Stimulated activated CD8-positive, alpha-beta memory T cell treated with anti-CD3 and anti-CD28 coated beads, Interleukin-4, amount 100 ng/mL, for 48 hours (primary cell): ENCODE results near the gene PDXK.
A peak's percentile ranks its signal among the peaks of the same experiment; 100 is the strongest.

Experiments used
- DNase-seq: peaks from one replicate; pipeline ENCODE4 v3.0.0-alpha.2; 2020

Gene PDXK

DNA sequence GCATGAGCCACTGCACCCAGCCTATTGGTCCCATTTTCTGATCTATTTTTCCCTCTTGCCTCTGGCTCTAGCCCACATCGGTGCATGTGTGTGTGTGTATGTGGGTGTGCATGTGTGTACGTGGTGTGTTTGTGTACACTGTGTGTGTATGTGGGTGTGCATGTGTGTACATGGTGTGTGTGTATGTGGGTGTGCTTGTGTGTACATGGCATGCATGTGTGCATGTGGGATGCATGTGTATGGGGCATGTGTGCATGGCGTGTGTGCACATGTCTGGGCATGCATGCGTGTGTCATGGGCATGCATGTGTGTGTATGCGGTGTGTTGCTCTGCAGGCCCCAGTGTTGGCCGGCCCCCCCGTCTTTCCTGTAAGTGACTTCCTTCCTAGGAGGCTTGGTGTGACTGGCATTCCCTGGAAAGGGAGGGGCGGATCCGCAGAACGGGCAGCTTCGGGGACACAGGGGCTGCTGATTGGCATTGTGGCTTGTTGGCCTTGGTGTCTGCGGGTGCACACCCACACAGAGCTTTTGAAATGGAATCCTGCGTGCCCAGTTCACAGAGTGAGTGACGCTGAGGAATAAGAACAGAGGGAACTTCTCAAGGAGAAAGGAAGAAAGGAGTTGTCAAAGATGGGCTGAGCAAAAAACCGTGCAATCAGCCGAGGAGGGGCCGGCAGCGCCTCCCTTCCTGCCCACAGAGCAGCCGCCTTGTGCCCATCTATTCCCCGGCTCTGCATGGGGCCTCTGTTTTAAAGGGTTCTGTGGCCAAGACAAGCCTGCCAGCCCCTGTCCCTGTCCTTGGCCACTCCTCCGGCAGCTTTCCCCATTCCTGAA lies 8.0 kb downstream of the PDXK start:
- DNase-seq: no peak

DNA sequence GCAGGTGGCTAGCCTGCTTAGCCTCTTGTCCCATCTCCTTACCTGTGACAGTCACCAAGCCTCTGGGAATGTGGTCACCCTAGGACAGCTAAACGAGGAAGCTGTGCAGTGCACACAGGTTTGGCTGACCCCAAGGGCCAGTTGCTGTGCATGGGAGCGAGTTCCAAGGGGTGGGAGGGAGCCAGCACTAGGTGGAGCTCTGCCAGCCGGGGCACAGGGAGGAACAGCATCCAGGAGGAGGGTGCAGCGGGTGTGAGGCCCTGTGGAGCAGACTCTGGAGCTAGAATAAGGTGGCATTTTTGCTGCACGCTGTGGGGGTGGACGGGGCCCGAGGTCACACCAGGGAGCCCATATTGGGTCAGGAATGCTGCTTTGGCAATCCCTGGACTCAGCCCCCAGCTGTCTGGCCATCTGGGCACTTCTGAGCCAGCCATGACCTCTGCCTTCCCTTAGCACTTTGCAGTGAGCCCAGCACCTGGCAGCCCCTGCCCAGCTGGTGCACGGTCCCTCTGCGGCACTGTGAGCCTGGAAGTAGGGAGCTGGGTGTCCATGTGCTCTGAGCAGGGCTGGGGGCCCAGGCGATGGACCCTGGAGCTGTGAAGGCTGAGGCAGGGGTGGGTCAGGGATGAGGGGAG lies 8.7 kb downstream of the PDXK start:
- no peak for DNase-seq

DNA sequence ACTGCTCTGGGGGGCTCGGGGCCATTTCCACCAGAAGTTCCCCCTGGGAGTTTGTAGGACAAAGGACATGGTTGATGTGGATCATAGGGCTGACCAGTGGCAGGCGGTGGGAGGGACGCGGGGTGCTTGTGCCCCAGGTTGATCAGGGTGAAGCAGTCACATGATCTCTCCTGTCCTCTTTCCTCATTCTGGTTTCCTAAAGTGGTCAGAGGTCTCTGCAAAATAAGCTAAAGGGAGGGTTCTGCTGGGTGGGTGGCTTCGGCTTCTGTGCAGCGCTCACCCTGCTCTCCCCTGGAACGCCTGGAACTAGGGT lies 9.2 kb downstream of the PDXK start:
- no peak for DNase-seq

DNA sequence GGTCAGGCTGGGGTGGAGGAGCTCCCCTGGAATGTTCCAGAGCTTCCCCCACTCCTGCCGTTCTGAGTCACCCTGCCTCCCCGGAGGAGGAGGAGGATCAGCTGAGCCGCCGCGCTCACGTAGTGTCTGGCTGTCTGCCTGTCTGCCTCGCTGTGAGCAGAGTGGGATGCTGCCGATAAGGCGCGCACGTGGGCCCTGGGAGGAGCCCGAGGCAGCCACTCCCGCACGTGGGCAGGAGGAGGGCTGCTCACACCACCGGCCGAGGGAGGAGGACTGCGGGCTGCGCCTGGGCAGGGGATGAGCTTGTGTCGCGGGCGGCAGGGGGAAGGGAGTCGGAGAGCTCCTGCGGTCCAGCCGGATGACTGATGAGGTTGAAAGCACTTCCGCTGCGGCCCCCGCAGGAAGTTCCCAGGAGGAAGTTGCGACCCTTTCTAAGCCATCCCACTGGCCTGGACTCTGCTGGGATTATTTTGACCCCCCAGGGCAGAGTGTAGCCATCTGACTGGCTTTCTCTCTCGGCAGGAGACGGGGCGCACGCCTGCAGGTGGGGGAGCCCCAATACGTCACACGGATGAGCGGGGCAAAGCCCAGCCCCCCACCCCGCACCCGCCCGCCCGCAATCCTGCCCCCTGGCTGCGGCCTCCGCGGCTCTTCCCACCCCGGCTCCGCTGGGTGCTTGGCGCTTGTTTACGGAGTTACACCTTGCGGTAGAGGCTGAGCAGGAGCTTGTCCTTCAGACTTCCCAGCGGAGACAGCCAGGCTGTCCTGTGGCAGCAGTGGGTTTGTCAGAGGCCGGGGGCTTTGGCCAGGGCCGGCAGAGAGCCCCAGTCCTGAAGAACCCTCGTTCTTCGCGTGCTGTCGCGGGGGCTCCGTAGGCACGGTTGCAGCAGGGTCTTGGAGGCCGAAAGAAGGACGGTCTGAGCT lies 9.8 kb downstream of the PDXK start:
- peak; percentile 90 for DNase-seq

DNA sequence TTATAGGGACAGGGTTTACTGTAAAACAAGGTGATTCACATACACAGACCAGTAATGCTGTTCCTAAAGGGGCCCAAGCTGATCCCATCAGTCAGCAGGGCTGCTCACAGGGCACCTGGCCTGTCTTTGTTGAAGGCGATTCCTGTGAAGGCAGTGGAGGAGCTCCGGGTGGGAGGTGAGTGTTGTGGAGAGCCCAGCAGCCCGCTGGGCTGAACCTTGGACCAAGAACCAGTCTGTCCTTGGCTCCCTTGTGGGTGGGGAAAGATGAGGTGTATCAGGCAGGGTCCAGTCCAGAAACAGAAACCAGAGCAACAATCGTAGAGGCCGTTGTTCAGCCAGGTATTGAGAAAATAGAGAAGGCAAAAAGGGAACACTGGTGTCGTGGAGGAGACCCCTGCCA lies 12.5 kb downstream of the PDXK start:
- no peak for DNase-seq

DNA sequence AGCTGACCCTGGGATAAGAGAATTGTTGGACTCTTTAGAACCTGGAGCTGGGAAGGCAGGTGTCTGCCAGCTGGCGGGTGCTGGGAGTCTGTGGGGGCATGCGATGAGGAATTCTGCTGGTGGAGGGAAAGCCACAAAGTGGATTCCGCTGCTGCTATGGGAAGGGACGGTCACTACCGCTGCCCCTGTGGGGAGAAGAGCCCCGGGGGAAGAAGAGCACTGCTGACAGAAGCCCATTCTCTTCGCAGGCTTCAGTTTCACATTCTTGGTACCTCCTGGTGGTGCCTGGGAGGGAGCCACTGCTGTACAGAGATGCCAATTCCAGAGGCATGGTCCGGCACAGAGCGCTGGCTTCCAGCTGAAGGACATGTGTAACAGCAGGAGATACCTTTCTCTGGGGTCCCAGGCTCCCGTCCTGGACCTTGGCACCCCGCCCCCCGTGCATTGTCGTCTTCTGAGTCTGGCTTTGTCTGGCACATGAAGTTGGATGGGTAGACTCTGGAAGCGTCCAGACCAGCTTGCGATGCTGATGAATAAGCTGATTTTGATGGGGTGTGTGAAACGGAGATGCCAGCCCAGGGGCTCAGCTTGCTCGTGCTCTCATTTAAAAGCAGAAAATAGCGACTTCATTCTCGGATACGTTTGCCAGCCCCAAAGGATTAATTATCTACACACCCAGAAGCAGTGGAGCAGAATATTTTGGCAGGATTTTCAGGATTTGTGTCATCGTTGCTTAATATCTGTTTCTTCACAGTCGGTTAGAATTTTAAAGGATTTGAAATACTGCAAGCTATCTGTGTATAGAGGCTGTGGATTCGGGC lies 13.2 kb downstream of the PDXK start:
- no peak for DNase-seq

DNA sequence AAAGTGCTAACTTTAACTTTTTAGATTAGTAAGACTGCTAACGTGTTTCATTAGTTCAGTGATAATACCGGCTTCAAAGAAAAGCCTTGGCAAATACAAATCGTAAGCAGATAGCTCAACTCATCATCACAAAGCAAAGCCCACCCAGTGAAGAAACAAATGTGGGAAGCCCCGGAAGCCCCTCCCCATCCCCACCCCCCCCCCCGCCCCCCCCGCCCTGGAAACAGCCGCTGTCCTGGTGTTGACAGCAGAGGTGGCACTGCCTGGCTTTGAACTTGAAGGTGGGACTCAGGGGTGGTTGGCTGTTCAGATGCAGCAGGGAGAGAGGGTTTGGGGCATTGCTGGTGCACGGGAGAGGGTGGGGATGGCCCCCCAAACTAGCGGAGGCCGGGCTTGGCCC lies 14.1 kb downstream of the PDXK start:
- DNase-seq: no peak

DNA sequence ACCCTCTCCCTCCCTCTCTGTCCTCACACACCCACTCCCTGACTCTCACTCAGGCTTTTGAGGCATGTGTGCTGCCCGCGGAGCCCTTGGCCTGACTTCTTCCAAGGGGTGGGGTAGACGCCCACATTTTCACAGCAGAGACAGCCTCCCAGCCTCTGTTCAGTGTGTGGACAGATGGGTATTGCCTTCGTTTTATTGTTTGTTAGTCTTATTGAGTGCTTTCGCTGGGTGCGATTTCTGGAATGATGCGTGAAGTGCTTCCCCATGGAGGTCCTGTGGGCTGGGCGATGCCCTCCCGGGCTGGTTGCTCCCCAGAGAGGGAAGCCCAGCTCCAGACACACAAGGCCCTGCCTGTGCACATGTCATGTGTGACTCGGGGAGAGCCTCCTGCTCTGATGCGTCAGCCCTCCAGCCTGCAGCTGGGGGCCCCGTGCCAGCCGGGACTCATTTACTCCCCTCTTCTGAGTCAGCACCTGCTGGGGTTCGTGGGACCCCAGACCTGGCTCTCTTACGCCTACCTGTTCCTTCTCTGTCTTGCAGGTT lies 14.7 kb downstream of the PDXK start:
- peak; percentile 57 for DNase-seq

DNA sequence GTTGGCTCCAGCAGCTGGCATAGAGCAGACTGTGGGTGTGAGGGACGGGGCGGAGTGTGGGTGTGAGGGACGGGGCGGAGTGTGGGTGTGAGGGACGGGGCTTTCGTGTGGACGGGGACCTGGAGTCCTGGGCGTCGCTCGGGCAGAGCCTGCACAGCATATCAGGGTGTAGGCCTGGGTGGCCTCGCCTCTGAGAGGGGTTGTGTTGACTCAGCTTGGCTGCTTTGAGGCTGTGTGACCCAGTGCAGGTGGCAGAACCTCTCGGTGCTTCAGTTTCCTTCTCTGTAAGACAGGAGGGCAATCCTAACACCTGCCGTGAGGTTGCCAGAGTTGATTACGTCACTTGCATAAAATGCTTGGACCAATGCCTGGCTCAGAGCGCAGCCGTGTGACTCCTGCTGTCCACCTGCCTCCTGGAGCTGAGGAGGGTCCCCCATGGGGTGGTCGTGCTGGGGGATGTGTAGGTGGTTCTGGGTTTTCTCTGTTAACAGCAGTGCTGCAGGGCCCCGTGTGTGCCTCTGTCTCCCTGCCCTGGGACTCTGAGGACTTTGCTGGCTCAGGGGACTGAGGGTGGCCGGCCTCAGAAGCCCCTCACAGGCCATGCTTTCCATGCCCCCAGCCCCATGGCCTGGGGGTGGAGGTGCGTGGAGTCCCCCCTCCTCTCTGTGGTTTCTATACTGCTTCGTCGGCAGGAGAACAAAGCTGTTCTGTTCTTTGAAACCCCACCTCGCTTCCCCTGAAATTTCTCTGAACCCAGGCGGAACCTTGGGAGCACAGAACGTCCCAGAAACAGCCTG lies 15.4 kb downstream of the PDXK start:
- peak; percentile 50 for DNase-seq

DNA sequence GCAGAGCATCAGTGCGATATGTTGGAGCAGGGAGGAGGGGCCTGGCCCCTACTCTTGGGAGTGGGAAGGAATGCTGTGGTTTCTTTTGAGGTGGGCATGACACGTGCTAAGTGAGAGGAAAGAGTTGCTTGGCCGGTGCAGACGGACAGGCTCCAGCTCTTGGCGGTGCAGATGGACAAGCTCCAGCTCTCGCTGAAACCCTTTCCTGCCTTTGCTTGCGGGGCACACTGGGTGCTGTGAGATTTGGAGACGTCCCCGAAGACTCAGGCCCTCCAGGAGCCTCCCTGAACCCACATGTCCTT lies 15.9 kb downstream of the PDXK start:
- DNase-seq: no peak

DNA sequence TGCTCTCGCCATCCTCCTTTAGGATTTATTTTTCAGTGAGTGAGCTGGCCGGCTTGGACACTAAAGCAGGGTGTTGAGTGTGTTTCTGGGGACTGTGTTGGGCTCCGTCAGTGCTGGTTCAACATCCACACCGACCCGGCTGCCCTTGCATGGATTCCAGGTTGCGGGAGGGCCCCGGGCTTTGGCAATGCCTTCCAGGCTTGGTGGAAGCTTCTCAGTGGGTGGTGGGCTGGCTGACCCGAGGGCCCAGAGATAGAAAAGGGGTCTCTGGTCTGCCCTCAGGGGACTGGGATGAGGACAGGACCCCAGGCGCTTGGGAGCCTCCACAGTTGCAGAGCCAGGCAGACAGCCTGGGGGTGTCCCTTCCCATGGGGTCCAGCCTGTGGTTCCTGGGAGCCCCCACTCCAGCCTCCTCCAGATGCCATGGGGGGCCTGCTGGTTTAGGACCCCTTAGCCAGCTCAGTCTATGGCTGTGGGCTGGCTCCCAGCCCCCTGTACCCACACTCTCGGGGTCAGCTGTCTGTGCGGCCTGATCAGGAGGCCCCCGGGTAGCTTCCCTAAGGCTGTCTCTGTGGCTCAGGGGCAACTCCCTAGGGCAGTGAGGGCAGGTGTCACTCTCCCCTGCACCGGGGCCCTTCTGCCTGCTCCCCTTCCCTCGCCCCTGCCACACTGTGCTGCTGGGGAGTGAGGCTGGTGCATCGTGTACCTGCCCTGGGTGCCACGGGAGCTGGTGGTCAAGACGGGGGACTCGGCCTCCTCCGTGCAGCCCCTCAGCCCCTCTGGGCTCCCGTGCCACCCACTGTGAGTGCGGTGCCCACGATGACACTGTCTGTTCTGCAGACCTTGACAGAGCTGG lies 16.5 kb downstream of the PDXK start:
- no peak for DNase-seq

DNA sequence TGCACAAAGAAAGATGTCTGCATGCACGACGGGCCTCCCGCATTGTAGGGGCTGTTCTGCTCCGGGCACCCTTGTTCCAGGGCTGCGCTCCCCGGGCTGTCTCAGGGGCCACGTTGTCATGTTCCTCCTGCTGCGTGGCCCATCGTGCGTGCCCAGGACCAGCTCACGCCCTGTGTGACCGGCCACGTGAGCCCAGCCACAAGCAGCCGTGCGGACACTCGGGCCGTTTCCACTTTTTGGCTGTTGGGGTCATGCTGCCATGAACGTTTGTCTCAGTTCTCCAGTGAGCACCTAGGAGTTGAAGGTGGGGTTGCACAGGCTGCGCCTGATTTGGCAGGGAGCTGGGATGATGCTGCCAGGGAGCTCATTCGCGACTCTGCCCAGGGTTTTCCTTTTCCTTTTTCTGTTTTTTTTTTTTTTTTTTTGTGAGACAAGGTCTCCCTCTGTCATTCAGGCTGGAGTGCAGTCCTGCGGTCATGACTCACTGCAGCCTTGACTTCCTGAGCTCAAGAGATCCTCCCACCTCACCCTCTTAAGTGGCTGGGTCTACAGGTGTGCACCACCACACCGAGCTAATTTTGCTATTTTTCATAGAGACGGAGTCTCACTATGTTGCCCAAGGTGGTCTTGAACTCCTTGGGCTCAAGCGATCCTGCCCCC lies 17.4 kb downstream of the PDXK start:
- DNase-seq: no peak

DNA sequence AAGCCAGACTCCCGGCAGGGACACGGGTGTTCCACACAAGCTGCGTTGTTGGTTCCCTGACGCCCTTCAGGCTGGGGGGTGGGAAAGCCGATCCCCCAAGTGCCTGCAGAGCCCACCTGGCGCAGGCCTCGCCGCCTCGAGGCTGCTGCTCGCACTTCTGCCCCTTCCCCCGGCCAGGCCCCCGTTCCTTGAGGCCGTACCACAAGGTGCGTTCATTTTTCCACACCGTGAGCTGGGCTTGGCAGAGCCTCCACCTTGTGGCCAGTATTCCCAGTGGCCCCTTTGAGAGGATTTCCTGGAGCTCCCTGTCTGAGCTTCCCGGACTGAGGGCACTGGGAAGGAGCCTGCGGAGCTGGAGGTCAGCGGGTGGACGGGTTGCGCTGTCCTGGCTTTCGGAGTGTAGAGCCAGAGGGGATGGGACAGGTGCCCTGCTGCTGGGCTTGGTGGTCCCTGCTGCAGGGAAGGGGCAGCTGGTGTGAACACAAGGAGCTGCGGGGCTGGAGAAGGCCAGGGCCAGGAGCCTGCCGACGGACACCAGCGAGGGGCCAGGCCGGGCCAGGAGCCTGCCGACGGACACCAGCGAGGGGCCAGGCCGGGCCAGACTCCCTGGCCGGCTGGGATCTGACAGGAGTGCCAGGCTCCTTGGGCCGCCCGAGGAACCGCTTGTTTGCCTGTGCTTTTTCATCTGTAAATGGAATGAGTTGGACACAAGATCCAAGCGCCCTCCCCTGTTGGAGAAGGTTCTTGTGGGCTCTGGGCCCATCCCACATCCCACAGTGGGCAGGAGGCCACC lies 18.4 kb downstream of the PDXK start:
- no peak for DNase-seq

DNA sequence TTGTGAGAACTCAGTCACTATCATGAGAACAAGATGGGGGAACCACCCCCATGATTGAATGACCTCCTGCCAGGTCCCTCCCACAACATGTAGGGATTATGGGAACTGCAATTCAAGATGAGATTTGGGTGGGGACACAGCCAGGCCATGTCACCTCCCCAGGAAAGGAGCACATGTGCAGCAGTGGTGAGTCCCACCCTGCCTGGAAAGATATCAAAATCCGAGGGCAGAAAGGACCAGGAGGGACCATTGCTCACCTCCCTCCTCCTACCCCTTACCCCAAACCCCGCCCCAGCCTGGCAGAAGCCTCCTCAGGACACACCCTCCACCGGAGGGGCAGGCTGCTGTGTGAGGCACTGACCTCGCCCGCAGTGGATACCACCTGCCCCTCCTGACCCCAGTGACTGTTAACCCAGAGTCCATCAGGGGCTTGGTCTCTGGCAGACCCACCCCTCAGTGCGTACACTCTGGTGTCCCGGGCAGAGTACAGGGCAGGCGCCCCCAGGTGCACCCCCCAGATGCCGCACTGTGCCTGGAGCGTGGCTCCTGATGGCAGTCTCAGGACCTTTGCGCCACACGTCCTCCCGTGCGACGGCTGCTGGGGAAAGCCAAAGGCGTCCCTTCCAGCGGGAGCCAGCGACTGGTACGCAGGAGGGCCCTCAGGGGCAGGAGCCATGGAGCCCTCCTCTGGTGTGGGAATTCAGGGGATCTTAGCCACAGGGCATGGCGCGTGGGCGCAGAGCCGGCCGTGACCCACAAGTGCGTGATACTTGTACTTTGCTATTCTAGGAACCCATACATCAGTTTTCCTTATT lies 20.9 kb downstream of the PDXK start:
- no peak for DNase-seq

DNA sequence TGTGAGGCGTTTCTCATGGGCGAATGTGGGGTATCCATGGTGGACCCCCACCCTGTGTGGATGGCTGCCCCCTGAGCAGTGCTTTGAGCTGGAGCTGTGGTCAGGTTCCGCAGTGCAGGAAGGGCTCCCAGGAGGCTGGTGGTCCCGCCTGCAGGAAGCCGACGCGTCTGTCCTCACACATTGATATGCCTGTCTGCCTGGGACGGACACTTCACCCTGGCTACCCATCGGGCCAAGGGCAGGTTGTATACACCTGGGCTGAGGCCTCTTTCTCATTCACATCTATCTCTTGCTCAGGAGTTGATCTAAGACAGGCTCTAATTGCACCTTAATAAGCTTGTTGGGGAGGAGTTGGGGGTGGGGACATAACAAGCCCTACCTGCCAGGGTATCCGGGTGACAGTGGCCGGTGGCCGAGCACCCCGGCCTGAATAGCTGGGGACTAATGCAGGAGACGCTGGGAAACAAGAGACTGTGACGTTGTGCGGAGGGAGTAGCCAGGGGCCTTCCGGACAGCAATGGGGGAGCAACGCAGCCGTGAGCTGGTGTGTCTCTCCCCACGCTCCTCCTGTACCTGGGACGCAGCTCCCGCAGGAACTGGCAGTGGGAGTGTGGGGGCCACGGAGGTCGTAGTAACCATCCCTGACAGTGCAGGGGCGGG lies 21.7 kb downstream of the PDXK start:
- no peak for DNase-seq

DNA sequence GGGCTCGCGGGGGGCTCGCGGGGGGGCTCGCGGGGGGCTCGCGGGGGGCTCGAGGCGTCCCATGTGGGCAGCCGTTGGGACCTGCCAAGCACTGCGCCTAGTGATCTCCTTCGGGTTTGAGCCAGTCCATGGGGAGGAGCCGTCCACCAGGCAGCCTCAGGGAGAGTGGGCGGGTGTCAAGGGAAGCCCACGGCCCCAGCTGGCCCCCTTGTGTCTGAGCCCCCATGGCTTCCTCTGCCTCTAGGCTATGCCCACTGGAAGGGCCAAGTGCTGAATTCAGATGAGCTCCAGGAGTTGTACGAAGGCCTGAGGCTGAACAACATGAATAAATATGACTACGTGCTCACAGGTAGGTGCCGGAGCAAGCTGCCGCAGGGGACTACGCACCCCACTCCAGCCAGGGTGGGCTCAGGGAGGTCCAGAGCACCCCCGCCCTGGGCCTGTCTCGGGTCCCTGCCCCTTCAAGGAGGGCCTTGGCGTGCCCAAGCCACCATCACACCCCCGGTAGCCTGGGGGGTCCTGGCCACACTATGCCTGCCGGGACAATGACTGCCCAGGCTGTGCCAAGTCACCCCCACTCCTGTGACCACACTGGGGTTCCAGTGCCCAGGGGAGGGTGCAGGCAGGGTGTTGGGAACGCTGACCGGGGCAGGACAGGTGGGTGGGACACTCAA lies 22.6 kb downstream of the PDXK start:
- DNase-seq: no peak

DNA sequence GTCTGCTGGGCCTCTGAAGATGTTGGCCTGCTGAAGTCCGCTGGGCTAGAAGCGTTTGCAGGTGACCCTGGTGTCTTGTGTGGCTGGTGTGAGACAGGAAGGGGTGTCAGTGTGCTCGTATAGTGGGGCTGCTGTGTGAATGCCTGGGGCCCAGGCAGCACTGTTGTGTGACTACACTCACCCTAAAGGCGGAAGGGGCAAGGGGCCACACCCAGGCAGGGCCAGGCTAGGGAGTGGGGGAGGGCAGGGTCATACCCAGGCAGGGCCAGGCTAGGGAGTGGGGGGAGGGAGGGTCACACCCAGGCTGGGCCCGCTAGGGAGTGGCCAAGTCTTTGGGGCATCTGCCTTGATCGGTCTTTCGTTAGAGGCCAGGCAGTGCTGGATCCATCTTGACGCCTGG lies 25.0 kb downstream of the PDXK start:
- DNase-seq: no peak
